HG03520 (cell line): ENCODE results near the gene TULP1.

Experiments used
- ATAC-seq: cut with Tn5 transposase; IDR thresholded peaks from one replicate; pipeline ENCODE4 v1.9.1; 2021; ENCODE audit warnings: mild to moderate bottlenecking, moderate library complexity; ENCODE audit not compliant: unreplicated experiment

The TULP1 gene

GRCh38 chr6:35497571-35498421, 14.9 kb downstream of the TULP1 start:
- no peak for ATAC-seq

GRCh38 chr6:35496841-35497570, 15.7 kb downstream of the TULP1 start, which contains the start of gene TEAD3:
Gene TEAD3 (minus strand): TSS chr6:35497079.
- no peak for ATAC-seq

- no peak for ATAC-seq
Measured at GRCh38 chr6:35496036-35496840, 16.5 kb downstream of the TULP1 start.

- no peak for ATAC-seq
Measured at GRCh38 chr6:35495258-35496035, 17.2 kb downstream of the TULP1 start.

- ATAC-seq: no peak
Measured at GRCh38 chr6:35494161-35494563, 18.5 kb downstream of the TULP1 start.

- ATAC-seq: no peak
Measured at GRCh38 chr6:35493307-35493983, 19.3 kb downstream of the TULP1 start.

GRCh38 chr6:35492974-35493284, 19.8 kb downstream of the TULP1 start:
- no peak for ATAC-seq

- no peak for ATAC-seq
Measured at GRCh38 chr6:35492258-35492973, 20.3 kb downstream of the TULP1 start.

- ATAC-seq: no peak
Measured at GRCh38 chr6:35491558-35492257, 21.0 kb downstream of the TULP1 start.

GRCh38 chr6:35490821-35491557, 21.7 kb downstream of the TULP1 start:
- ATAC-seq: no peak

GRCh38 chr6:35489995-35490791, 22.5 kb downstream of the TULP1 start:
- ATAC-seq: no peak

GRCh38 chr6:35489066-35489465, 23.6 kb downstream of the TULP1 start:
- ATAC-seq: no peak

- ATAC-seq: no peak
Measured at GRCh38 chr6:35488517-35488862, 24.2 kb downstream of the TULP1 start.

GRCh38 chr6:35487658-35488516, 24.8 kb downstream of the TULP1 start:
- no peak for ATAC-seq

GRCh38 chr6:35486005-35486925, 26.4 kb downstream of the TULP1 start:
- ATAC-seq: no peak
